Skin of body (tissue), 3 donors: ENCODE data around the gene CIAO3. TPM values are rescaled to one million over a fixed set of nuclear protein-coding genes. Genes with fewer than 3 reads are reported as not detected.

Experiments
- DNase-seq: peaks from one replicate; lab custom pipeline; 2025; lab: John Stamatoyannopoulos, UW
- small RNA-seq: library from RNA; depleted of rRNA; stranded (forward); fragments of <200 nt; gene quantifications from one replicate; pipeline ENCODE3, GENCODE V24; 2014; ENCODE audit warnings: low replicate concordance
- total RNA-seq: library from RNA; depleted of rRNA; stranded (reverse); fragments of >200 nt; gene quantifications from one replicate; pipeline ENCODE4 v1.2.3, GENCODE V29; 2014

The CIAO3 gene
- total RNA-seq, 1 donor from 2014 or later: 41.2 TPM

GRCh38 chr16:679814-680624, 60.8 kb downstream of the CIAO3 start, which contains the start of gene STUB1:
TSS of gene STUB1 (plus strand) at chr16:680410. CDS start at chr16:680526, 116 bp downstream.
- DNase-seq: peak; percentile 84

Small RNA genes within 50 kb of the gene (small RNA-seq; reads per million reads assigned to genes)
- not detected for gene MIR662

Other genes with a start within 250 kb of the CIAO3 start
- gene CAPN15, start 213.3 kb downstream of the CIAO3 start, total RNA-seq: 10.2 TPM
- gene PRR35, start 180.6 kb downstream of the CIAO3 start, total RNA-seq: not detected
- gene NHLRC4, start 174.0 kb downstream of the CIAO3 start, total RNA-seq: 0.59 TPM
- gene PIGQ, start 171.0 kb downstream of the CIAO3 start, total RNA-seq: 10.4 TPM
- gene RAB40C, start 150.9 kb downstream of the CIAO3 start, total RNA-seq: 14.8 TPM
- 0.20 TPM for gene WFIKKN1, start 110.0 kb downstream of the CIAO3 start, total RNA-seq
- gene METTL26, start 104.7 kb downstream of the CIAO3 start, total RNA-seq: 22.9 TPM
- gene MCRIP2, start 99.2 kb downstream of the CIAO3 start, total RNA-seq: 6.9 TPM
- gene WDR90, start 91.6 kb downstream of the CIAO3 start, total RNA-seq: 15.1 TPM
- gene RHOT2, start 72.9 kb downstream of the CIAO3 start, total RNA-seq: 26.4 TPM
- gene RHBDL1, start 65.3 kb downstream of the CIAO3 start, total RNA-seq: 1.2 TPM
- gene STUB1, start 60.6 kb downstream of the CIAO3 start, total RNA-seq: 49.1 TPM
- 18.1 TPM for gene JMJD8, start 56.7 kb downstream of the CIAO3 start, total RNA-seq
- gene WDR24, start 50.6 kb downstream of the CIAO3 start, total RNA-seq: 2.3 TPM
- gene FBXL16, start 35.2 kb downstream of the CIAO3 start, total RNA-seq: 0.30 TPM
- gene METRN, start 25.9 kb downstream of the CIAO3 start, total RNA-seq: 6.2 TPM
- 6.3 TPM for gene ANTKMT, start 19.9 kb downstream of the CIAO3 start, total RNA-seq
- gene CCDC78, start 14.6 kb downstream of the CIAO3 start, total RNA-seq: 0.20 TPM
- 2.5 TPM for gene HAGHL, start 13.9 kb downstream of the CIAO3 start, total RNA-seq
- 1.4 TPM for gene MSLN, start 19.7 kb upstream of the CIAO3 start, total RNA-seq
- gene RPUSD1, start 47.4 kb upstream of the CIAO3 start, total RNA-seq: 7.8 TPM
- 10.1 TPM for gene CHTF18, start 47.6 kb upstream of the CIAO3 start, total RNA-seq
- not detected for gene GNG13, start 59.7 kb upstream of the CIAO3 start, total RNA-seq
- gene LMF1, start 230.0 kb upstream of the CIAO3 start, total RNA-seq: 13.6 TPM
- 6.8 TPM for gene SOX8, start 240.8 kb upstream of the CIAO3 start, total RNA-seq